Trophoblast cell (in vitro differentiated cells and primary cell): ENCODE results near the gene CEP41.

ENCODE experiments used
- DNase-seq, 2 donors: peaks; one replicate each; pipeline ENCODE4 v3.0.0-alpha.2; 2016
- H2AFZ ChIP-seq: 2 replicates; pipeline ENCODE4 v1.6.1; 2013; ENCODE audit warnings: low read length, moderate library complexity, mild to moderate bottlenecking; ENCODE audit not compliant: insufficient read depth, poor library complexity
- H2AK5ac ChIP-seq: 2 replicates; pipeline ENCODE4 v1.6.1; 2013; ENCODE audit warnings: mild to moderate bottlenecking, low read length
- H2BK120ac ChIP-seq: 2 replicates; pipeline ENCODE4 v1.6.1; 2013; ENCODE audit warnings: low read length, mild to moderate bottlenecking, moderate library complexity; ENCODE audit not compliant: insufficient read depth, poor library complexity
- H2BK12ac ChIP-seq: 2 replicates; pipeline ENCODE4 v1.6.1; 2013; ENCODE audit warnings: mild to moderate bottlenecking, low read length, moderate library complexity
- H2BK5ac ChIP-seq: 2 replicates; pipeline ENCODE4 v1.6.1; 2013; ENCODE audit warnings: low read length, low read depth, moderate library complexity, mild to moderate bottlenecking; ENCODE audit not compliant: poor library complexity
- H3K14ac ChIP-seq: 2 replicates; pipeline ENCODE4 v1.6.1; 2013; ENCODE audit warnings: mild to moderate bottlenecking, low read length
- H3K18ac ChIP-seq: 2 replicates; pipeline ENCODE4 v1.6.1; 2013; ENCODE audit warnings: mild to moderate bottlenecking, low read length
- H3K23ac ChIP-seq: 2 replicates; pipeline ENCODE4 v1.6.1; 2013; ENCODE audit warnings: low read length
- H3K27ac ChIP-seq: 2 replicates; pipeline ENCODE4 v1.5.1; 2013; ENCODE audit warnings: low read depth, mild to moderate bottlenecking, inconsistent platforms, low read length, moderate library complexity
- H3K27me3 ChIP-seq: 2 replicates; pipeline ENCODE4 v1.6.1; 2013; ENCODE audit warnings: inconsistent platforms, mild to moderate bottlenecking, low read length, moderate library complexity; ENCODE audit not compliant: insufficient read depth
- H3K36me3 ChIP-seq, 2 experiments: 1 replicate in 1 of 2; 2 replicates in 1 of 2; pipeline ENCODE4 v1.6.1; 2013; ENCODE audit warnings: low read length in 2 of 2, mild to moderate bottlenecking in 2 of 2, moderate library complexity in 1 of 2; ENCODE audit not compliant: insufficient read depth in 2 of 2, control insufficient read depth in 1 of 2
- H3K4ac ChIP-seq: 2 replicates; pipeline ENCODE4 v1.6.1; 2013; ENCODE audit warnings: low read depth, mild to moderate bottlenecking, low read length, moderate library complexity
- H3K4me1 ChIP-seq, 2 experiments: 1 replicate in 1 of 2; 2 replicates in 1 of 2; pipeline ENCODE4 v1.6.1; 2013; ENCODE audit warnings: low read length in 2 of 2, mild to moderate bottlenecking in 2 of 2, moderate library complexity in 1 of 2; ENCODE audit not compliant: insufficient read depth in 2 of 2, control insufficient read depth in 1 of 2
- H3K4me2 ChIP-seq: 2 replicates; pipeline ENCODE4 v1.6.1; 2013; ENCODE audit warnings: inconsistent platforms, mild to moderate bottlenecking, low read length, moderate library complexity
- H3K4me3 ChIP-seq: 2 replicates; pipeline ENCODE4 v1.5.1; 2013; ENCODE audit warnings: mild to moderate bottlenecking, low read depth, low read length, inconsistent platforms
- H3K79me1 ChIP-seq: one replicate; pipeline ENCODE4 v1.6.1; 2013; ENCODE audit warnings: low read length
- H3K79me2 ChIP-seq: 2 replicates; pipeline ENCODE4 v1.6.1; 2013; ENCODE audit warnings: low read length, mild to moderate bottlenecking; ENCODE audit not compliant: control insufficient read depth, insufficient read depth, poor library complexity
- H3K9ac ChIP-seq: 2 replicates; pipeline ENCODE4 v1.6.1; 2013; ENCODE audit warnings: mild to moderate bottlenecking, low read length
- H3K9me3 ChIP-seq: 2 replicates; pipeline ENCODE4 v1.6.1; 2013; ENCODE audit warnings: low read depth, mild to moderate bottlenecking, control low read depth, inconsistent platforms, low read length; ENCODE audit not compliant: insufficient read depth
- H4K12ac ChIP-seq: 2 replicates; pipeline ENCODE4 v1.6.1; 2013; ENCODE audit warnings: low read depth, mild to moderate bottlenecking, low read length, moderate library complexity
- H4K8ac ChIP-seq: 2 replicates; pipeline ENCODE4 v1.6.1; 2013; ENCODE audit warnings: low read depth, mild to moderate bottlenecking, low read length, moderate library complexity
- H4K91ac ChIP-seq: one replicate; pipeline ENCODE4 v1.6.1; 2013; ENCODE audit warnings: low read depth, mild to moderate bottlenecking, low read length, moderate library complexity
- WGBS: extraction: QIAGEN DNeasy Blood & Tissue Kit; methylation state at CpG from one replicate; pipeline ENCODE4 v1.1.7; 2013; ENCODE audit warnings: missing lambda C conversion rate; ENCODE audit not compliant: insufficient read length, insufficient coverage; ENCODE audit errors: extremely low coverage; 5-methylcytosine and 5-hydroxymethylcytosine counted together

CEP41 gene

DNA sequence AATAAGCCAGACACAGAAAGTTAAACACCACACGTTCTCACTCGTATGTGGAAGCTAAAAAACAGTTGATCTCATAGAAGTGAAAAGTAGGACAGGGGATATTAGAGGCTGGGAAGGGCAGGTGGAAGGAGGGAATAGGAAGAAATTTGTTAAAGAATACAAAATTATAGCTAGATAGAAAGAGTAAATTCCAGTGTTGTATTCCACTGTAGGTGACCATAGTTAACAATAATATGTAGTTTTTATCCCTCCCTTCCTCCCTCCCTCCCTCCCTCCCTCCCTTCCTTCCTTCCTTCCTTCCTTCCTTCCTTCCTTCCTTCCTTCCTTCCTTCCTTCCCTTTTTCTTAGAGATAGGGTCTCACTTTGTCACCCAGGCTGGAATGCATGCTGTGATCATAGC lies 31.2 kb upstream of the CEP41 start:
- Histone ChIP-seq H3K27me3 (no peaks in the 10 kb centered on the region), H2AK5ac (no peak overlapping the region), H2BK120ac (no peak overlapping the region), H3K79me2 (peaks cover 3% of the 10 kb centered on the region), H3K27ac (no peak overlapping the region), H3K36me3 (no peaks in the 10 kb centered on the region), H2BK5ac (no peak overlapping the region), H3K9me3 (no peaks in the 10 kb centered on the region), H4K8ac (no peak overlapping the region), H3K23ac (no peak overlapping the region), H3K9ac (no peak overlapping the region), H2AFZ (no peak overlapping the region), H3K4me2 (no peak overlapping the region), H3K4ac (no peak overlapping the region), H4K91ac (peak overlapping the region; percentile 14), H3K4me1 (peaks cover 7 to 11% of the 10 kb centered on the region in 2 experiments), H3K18ac (no peak overlapping the region), H2BK12ac (no peak overlapping the region), H3K4me3 (no peak overlapping the region), H3K79me1 (peaks cover 10% of the 10 kb centered on the region), H3K14ac (no peak overlapping the region), H4K12ac (no peak overlapping the region)
- no CpG with 5 or more reads among the region's 2 CpGs for WGBS
- DNase-seq, result no peak

DNA sequence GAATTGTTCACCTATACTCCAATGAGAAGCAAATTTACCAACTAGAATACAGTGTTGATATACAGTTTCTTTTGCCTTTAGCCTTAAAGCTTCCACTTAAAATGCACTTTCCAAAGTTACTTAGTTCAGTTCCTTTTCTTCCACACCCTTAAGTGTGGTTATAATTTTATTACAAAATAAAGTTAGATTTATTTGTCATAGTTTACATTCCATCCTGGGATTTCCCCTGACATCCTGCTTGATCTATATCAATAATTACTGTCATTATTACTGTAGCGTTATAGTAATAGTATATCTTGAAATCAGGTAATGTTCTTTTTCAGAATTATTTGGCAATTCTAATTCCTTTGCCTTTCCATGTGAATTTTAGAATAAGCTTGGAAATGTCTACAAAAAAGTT lies 27.8 kb upstream of the CEP41 start:
- WGBS, result no CpG with 5 or more reads among the region's 1 CpG
- Histone ChIP-seq H2BK5ac (no peak overlapping the region), H3K18ac (no peak overlapping the region), H3K4ac (no peak overlapping the region), H3K4me3 (no peak overlapping the region), H2BK120ac (no peak overlapping the region), H3K79me2 (no peaks in the 10 kb centered on the region), H4K8ac (no peak overlapping the region), H3K79me1 (peaks cover 2% of the 10 kb centered on the region), H3K9ac (no peak overlapping the region), H3K27ac (no peak overlapping the region), H3K14ac (no peak overlapping the region), H2AFZ (no peak overlapping the region), H4K12ac (no peak overlapping the region), H2AK5ac (no peak overlapping the region), H3K27me3 (no peaks in the 10 kb centered on the region), H3K23ac (no peak overlapping the region), H3K9me3 (no peaks in the 10 kb centered on the region), H3K36me3 (no peaks in the 10 kb centered on the region), H4K91ac (no peak overlapping the region), H3K4me1 (no peaks in the 10 kb centered on the region), H2BK12ac (no peak overlapping the region), H3K4me2 (no peak overlapping the region)
- DNase-seq, result no peak

DNA sequence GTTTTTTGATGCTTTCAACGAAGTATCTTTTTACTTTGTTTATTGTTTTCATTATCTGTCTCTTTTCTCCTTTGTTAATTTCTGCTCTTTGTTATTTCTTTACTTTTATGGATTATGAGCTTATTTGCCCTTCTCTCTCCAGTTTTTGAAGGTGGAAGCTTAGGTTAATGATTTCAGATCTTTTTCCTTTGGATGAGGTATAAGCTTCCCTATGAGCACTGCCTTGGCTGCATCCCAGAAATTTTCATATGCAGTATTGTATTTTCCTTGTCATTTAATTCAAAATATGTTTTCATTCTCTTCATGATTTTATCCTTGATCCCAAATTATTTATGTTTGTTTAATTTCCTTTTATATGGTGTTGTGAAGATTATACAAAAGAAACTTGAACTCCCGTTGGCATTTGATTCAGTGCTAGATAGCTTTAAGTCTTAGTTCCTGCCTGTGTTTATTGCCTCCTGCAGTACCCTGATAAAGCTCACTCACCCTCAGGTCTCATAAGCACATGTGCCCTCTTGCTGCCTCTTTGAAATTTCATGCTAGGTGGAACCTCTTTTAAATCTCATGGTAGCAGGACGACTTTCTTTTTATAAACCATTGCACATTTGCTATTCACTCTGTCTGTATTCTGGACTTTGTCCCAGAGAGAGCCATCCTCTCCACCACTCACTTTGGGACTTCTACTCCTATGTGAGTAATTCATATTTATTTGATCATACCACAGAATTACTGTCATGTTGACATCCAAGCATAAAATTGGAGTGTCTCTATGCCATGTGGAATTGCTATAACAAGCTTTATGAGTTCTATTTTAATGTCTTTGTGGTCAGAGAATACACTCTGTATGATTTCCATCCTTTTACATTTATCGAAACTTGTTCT lies 23.0 kb upstream of the CEP41 start:
- H3K4me3 ChIP-seq, result no peak overlapping the region

DNA sequence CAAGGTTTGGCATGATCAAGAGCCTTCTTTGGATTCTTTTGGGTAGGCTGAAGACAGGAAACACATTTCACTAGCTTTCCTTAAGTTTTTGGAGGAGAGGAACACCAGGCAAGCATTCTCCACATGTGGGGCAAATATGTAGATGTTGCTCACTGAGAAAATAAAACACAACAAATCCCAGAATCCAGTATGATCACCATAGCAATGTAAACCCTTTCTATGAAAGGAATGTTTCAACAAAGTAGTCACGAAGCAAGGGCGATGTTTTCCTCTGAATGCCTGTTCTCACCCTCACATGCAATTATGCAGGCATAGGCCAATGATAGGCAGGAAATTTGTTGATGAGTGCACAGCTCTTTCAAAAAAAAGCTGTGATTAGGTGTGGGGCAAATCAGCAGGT lies 20.5 kb upstream of the CEP41 start:
- Histone ChIP-seq H3K79me2 (no peaks in the 10 kb centered on the region), H4K8ac (no peak overlapping the region), H2AK5ac (no peak overlapping the region), H3K18ac (no peak overlapping the region), H4K12ac (no peak overlapping the region), H2AFZ (no peak overlapping the region), H3K14ac (no peak overlapping the region), H2BK5ac (no peak overlapping the region), H3K27ac (no peak overlapping the region), H3K4me2 (no peak overlapping the region), H2BK12ac (no peak overlapping the region), H4K91ac (no peak overlapping the region), H3K79me1 (no peaks in the 10 kb centered on the region), H3K36me3 (no peaks in the 10 kb centered on the region), H3K4me3 (no peak overlapping the region), H3K27me3 (no peaks in the 10 kb centered on the region), H3K23ac (no peak overlapping the region), H3K4me1 (no peaks in the 10 kb centered on the region), H2BK120ac (no peak overlapping the region), H3K9me3 (no peaks in the 10 kb centered on the region), H3K4ac (no peak overlapping the region), H3K9ac (no peak overlapping the region)
- DNase-seq, result no peak
- no CpG with 5 or more reads among the region's 2 CpGs for WGBS

More for the DNA sequence above, 23.0 kb upstream of the CEP41 start:
- Histone ChIP-seq H2BK120ac (no peak overlapping the region), H3K4me2 (no peak overlapping the region), H4K12ac (no peak overlapping the region), H3K27ac (no peak overlapping the region), H4K8ac (no peak overlapping the region), H3K4me1 (no peaks in the 10 kb centered on the region), H3K4ac (no peak overlapping the region), H3K14ac (no peak overlapping the region), H3K23ac (no peak overlapping the region), H2AFZ (no peak overlapping the region), H3K79me2 (no peaks in the 10 kb centered on the region), H3K18ac (no peak overlapping the region), H3K9me3 (no peaks in the 10 kb centered on the region), H2BK5ac (no peak overlapping the region), H3K27me3 (no peaks in the 10 kb centered on the region), H2AK5ac (no peak overlapping the region), H3K36me3 (no peaks in the 10 kb centered on the region), H2BK12ac (no peak overlapping the region), H3K79me1 (no peaks in the 10 kb centered on the region), H4K91ac (no peak overlapping the region), H3K9ac (no peak overlapping the region)
- WGBS, result no CpG with 5 or more reads among the region's 4 CpGs
- DNase-seq, result no peak
